Stomach (tissue), 4 donors: ENCODE results near the gene SELENOT.

Experiments used
- CTCF ChIP-seq, 7 experiments: fragments of 450-650 bp in 4 of 7; fragments of 200-600 bp in 3 of 7; sonication (generic) in 3 of 7; IDR thresholded peaks; one replicate each; pipeline ENCODE4 v1.5.1; 2016 to 2019; ENCODE audit warnings: antibody characterized with exemption in 7 of 7, control low read depth in 2 of 7, mild to moderate bottlenecking in 1 of 7
- POLR2A ChIP-seq, 4 donors: fragments of 450-650 bp; IDR thresholded peaks; one replicate each; pipeline ENCODE4 v1.6.1; 2016; ENCODE audit warnings: antibody characterized with exemption in 4 of 4, control low read depth in 2 of 4, mild to moderate bottlenecking in 1 of 4, moderate library complexity in 1 of 4
- POLR2AphosphoS5 ChIP-seq, 3 donors: sonication (generic); formaldehyde crosslinking; IDR thresholded peaks; one replicate each; pipeline ENCODE4 v1.6.1; 2016; ENCODE audit warnings: antibody characterized with exemption in 3 of 3

GRCh38 chr3:150605998-150606641 lies 3.0 kb downstream of the SELENOT start:
- no peak for TF ChIP-seq POLR2AphosphoS5 (IDR thresholded peaks at IDR 0.05)
- TF ChIP-seq CTCF (IDR thresholded peaks at IDR 0.05): no peak
- TF ChIP-seq POLR2A (IDR thresholded peaks at IDR 0.05): no peak
